ENCODE results near the gene GNA12.

- TF ChIP-seq CTCF (IDR thresholded peaks at IDR 0.05 in 8 of 11, conservative IDR thresholded peaks at IDR 0.05 in 3 of 11) (no peak), POLR2A (IDR thresholded peaks at IDR 0.05) (no peak)
These were observed 36.7 kb downstream of the GNA12 start for GRCh38 chr7:2807460-2807844.

Measured in spleen (tissue), 7 donors.